ENCODE measurements around the gene RNU5B-1. TPM values are rescaled to one million over a fixed set of nuclear protein-coding genes. Genes with fewer than 3 reads are reported as not detected.

The RNU5B-1 gene
- total and polyA plus RNA-seq, 2 of the 4 experiments (the other 2 are of a cell fraction) = not detected

DNA sequence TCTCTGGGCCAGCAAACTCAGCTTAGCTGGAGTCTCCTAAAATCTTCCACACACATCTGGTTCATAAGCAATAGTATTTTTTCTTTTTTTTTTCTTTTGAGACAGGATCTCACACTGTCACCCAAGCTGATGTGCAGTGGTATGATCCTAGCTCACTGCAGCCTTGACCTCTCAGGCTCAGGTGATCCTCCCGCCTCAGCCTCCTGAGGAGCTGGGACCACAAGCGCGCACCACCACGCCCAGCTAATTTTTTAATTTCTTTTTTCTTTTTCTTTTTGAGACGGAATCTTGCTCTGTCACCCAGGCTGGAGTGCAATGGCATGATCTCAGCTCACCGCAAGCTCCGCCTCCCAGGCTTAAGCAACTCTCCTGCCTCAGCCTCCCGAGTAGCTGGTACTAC is 34.3 kb downstream of the RNU5B-1 start:
- intact Hi-C loops (cut with micrococcal nuclease) (no loop called here), in situ Hi-C loops (cut with MboI; ENCODE audit: low sequenced_read_pairs) (no loop called here), dilution Hi-C loops (cut with HindIII; ENCODE audit: low sequenced_read_pairs, unreplicated experiment) (no loop called here)
- no peak overlapping the region for H2BK20ac ChIP-seq (ENCODE audit: low read depth, low read length)
- no peak overlapping the region for H3K18ac ChIP-seq (ENCODE audit: low read depth, low read length)
- no peak overlapping the region for H4K8ac ChIP-seq (ENCODE audit: low read depth in 2 of 2, low read length in 2 of 2)
- H3K4me1 ChIP-seq (ENCODE audit: control insufficient read depth, insufficient read depth, low read length) = no peaks in the 10 kb centered on the region
- BruUV-seq (replicated peaks) = no TSS peak
- no peak overlapping the region for H3K4me3 ChIP-seq (ENCODE audit: insufficient read depth, low read depth, low read length)
- no peaks in the 10 kb centered on the region for H3K9me3 ChIP-seq (ENCODE audit: control insufficient read depth, insufficient read depth, low read length)
- no peak overlapping the region for H4K91ac ChIP-seq (ENCODE audit: insufficient read depth, low read depth, low read length)
- no peak overlapping the region for H3K56ac ChIP-seq (ENCODE audit: extremely low read depth, insufficient read depth, low read length)
- H4K5ac ChIP-seq (ENCODE audit: low read depth, low read length) = no peak overlapping the region
- H3K4me2 ChIP-seq (ENCODE audit: low read depth, low read length) = no peak overlapping the region
- peaks cover 73% of the 10 kb centered on the region for H3K27me3 ChIP-seq (ENCODE audit: control insufficient read depth, insufficient read depth, low read length)
- H2BK5ac ChIP-seq (ENCODE audit: low read depth, low read length, poor library complexity, severe bottlenecking) = no peak overlapping the region
- no peaks in the 10 kb centered on the region for H4K20me1 ChIP-seq (ENCODE audit: insufficient read depth, low read length)
- no peak overlapping the region for H2BK120ac ChIP-seq (ENCODE audit: low read depth, low read length)
- no peak overlapping the region for H3K4ac ChIP-seq (ENCODE audit: low read depth, low read length)
- H3K9ac ChIP-seq (ENCODE audit: low read depth, low read length) = no peak overlapping the region
- H2AK5ac ChIP-seq (ENCODE audit: low read depth, low read length) = no peak overlapping the region
- no peak overlapping the region for H3K23ac ChIP-seq (ENCODE audit: low read depth, low read length)
- ATAC-seq (ENCODE audit: low read depth) (no peak), DNase-seq (no peak)
- TF ChIP-seq POLR2A (IDR thresholded peaks at IDR 0.05; ENCODE audit: low read depth, low read length) (no peak), SMC3 (IDR thresholded peaks at IDR 0.05; ENCODE audit: low read depth, low read length) (no peak), RAD21 (IDR thresholded peaks at IDR 0.05; ENCODE audit: low read length) (no peak)
- POLR2A ChIA-PET (ENCODE audit: unreplicated experiment) = interaction anchor here (0.7 kb wide), 1 partner anchor 269 kb away, joined by 3 read pairs; no protein-coding TSS in a partner anchor
- no peaks in the 10 kb centered on the region for H3K79me1 ChIP-seq (ENCODE audit: low read depth in 1 of 2, low read length in 2 of 2)
- H3K14ac ChIP-seq (replicated peaks; ENCODE audit: low read depth, low read length) = no peak overlapping the region
- no peaks in the 10 kb centered on the region for H3K36me3 ChIP-seq (ENCODE audit: control insufficient read depth, insufficient read depth, low read length)
- H2BK15ac ChIP-seq (ENCODE audit: low read depth, low read length) = no peak overlapping the region
- H2AK9ac ChIP-seq (replicated peaks; ENCODE audit: low read depth, low read length, poor library complexity) = no peak overlapping the region
- 83% methylated on average over 5 of the region's 8 CpGs; no CpG with 5 or more reads in 1 of the 2 experiments for WGBS, 2 experiments (ENCODE audit: extremely low coverage in 2 of 2, insufficient read length in 1 of 2)
- H2AFZ ChIP-seq (replicated peaks; ENCODE audit: low read length, poor library complexity) = no peak overlapping the region
- no peaks in the 10 kb centered on the region; the same call in 1 of the 2 replicates for H3K9me1 ChIP-seq (ENCODE audit: insufficient read depth, low read length)
- CTCF ChIA-PET = interaction anchor here (0.7 kb wide), 1 partner anchor 20 kb away, joined by 4 read pairs; no protein-coding TSS in a partner anchor
- no peak overlapping the region for H3K27ac ChIP-seq (ENCODE audit: insufficient read depth, low read length)
